Gastroesophageal sphincter (tissue), 3 donors: ENCODE measurements around the gene PADI4.

Experiments used
- CTCF ChIP-seq, 4 experiments: fragments of 200-600 bp in 2 of 4; fragments of 450-650 bp in 2 of 4; sonication (generic) in 1 of 4; IDR thresholded peaks; one replicate each; pipeline ENCODE4 v1.5.1; 2017 to 2019; ENCODE audit warnings: antibody characterized with exemption in 4 of 4, mild to moderate bottlenecking in 2 of 4, moderate library complexity in 2 of 4
- EP300 ChIP-seq: sonication (generic); formaldehyde crosslinking; IDR thresholded peaks from one replicate; pipeline ENCODE4 v1.6.1; 2017; ENCODE audit warnings: antibody characterized with exemption, mild to moderate bottlenecking
- POLR2A ChIP-seq, 2 donors: fragments of 450-650 bp; IDR thresholded peaks; one replicate each; pipeline ENCODE4 v1.6.1; 2017; ENCODE audit warnings: antibody characterized with exemption in 2 of 2, mild to moderate bottlenecking in 2 of 2, moderate library complexity in 1 of 2
- POLR2AphosphoS5 ChIP-seq: sonication (generic); formaldehyde crosslinking; IDR thresholded peaks from one replicate; pipeline ENCODE4 v1.6.1; 2017; ENCODE audit warnings: antibody characterized with exemption

DNA sequence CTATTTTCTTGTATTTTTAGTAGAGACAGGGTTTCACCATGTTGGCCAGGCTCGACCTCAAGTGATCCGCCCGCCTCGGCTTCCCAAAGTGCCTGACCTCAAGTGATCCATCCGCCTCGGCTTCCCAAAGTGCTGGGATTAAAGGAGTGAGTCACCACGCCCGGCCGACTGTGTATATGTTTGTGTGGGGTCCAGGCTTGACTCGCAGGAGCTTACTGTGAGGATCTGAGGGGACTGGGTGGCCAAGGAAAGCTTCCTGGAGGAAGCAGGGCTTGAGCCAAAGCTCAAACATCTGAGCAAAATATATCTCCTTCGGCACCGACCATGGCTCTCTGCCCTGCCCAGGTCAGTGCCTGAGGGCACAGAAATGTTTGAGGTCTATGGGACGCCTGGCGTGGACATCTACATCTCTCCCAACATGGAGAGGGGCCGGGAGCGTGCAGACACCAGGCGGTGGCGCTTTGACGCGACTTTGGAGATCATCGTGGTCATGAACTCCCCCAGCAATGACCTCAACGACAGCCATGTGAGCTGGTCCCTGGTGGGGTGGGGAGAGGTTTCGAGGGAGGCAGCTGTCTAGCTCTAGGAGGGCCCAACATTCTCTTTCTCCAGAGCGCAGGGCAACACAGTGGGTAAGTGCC lies 48.6 kb upstream of the PADI4 start:
- TF ChIP-seq CTCF (IDR thresholded peaks at IDR 0.05) (no peak), POLR2A (IDR thresholded peaks at IDR 0.05) (no peak), EP300 (no peak), POLR2AphosphoS5 (no peak)
